Activated T-helper 1 cell treated with Interleukin-2 at 50 U/mL for 16 hours (primary cell): ENCODE measurements around the gene FAM117A.
A peak's percentile ranks its signal among the peaks of the same experiment; 100 is the strongest.
"Not testable (repeated sequence)": the region's sequence is repeated elsewhere in the genome, so short reads cannot be mapped to it uniquely, and the experiment has no call there.

Experiments
- DNase-seq: peaks from one replicate; pipeline ENCODE4 v3.0.0-alpha.2; 2020; ENCODE audit warnings: low read depth

FAM117A gene

GRCh38 chr17:49739641-49740271 is 24.2 kb downstream of the FAM117A start:
- peak; percentile 93 for DNase-seq

- no peak for DNase-seq
Observed at GRCh38 chr17:49738456-49739163, 25.3 kb downstream of the FAM117A start.

- no peak for DNase-seq
Observed at GRCh38 chr17:49734515-49735490, 29.1 kb downstream of the FAM117A start.

GRCh38 chr17:49731435-49731831 is 32.5 kb downstream of the FAM117A start:
- DNase-seq: no peak

GRCh38 chr17:49730785-49731434 is 33.0 kb downstream of the FAM117A start:
- DNase-seq: no peak

GRCh38 chr17:49730078-49730784 is 33.7 kb downstream of the FAM117A start:
- DNase-seq: no peak

GRCh38 chr17:49729069-49729468 is 34.9 kb downstream of the FAM117A start:
- DNase-seq: no peak

- no peak for DNase-seq
Observed at GRCh38 chr17:49728425-49728824, 35.5 kb downstream of the FAM117A start.

- DNase-seq: no peak
Observed at GRCh38 chr17:49727380-49727779, 36.6 kb downstream of the FAM117A start.

GRCh38 chr17:49725452-49726130 is 38.3 kb downstream of the FAM117A start:
- no peak for DNase-seq

GRCh38 chr17:49724552-49724951 is 39.4 kb downstream of the FAM117A start:
- not testable (repeated sequence) for DNase-seq

- no peak for DNase-seq
Observed at GRCh38 chr17:49723423-49723822, 40.5 kb downstream of the FAM117A start.

- no peak for DNase-seq
Observed at GRCh38 chr17:49722066-49722465, 41.9 kb downstream of the FAM117A start.

GRCh38 chr17:49717371-49717861 is 46.5 kb downstream of the FAM117A start:
- DNase-seq: no peak

GRCh38 chr17:49716668-49717364 is 47.1 kb downstream of the FAM117A start:
- DNase-seq: no peak

GRCh38 chr17:49715717-49716279 is 48.1 kb downstream of the FAM117A start:
- DNase-seq: no peak

- DNase-seq: no peak
Observed at GRCh38 chr17:49715216-49715615, 48.7 kb downstream of the FAM117A start.

- no peak for DNase-seq
Observed at GRCh38 chr17:49708515-49709183, 55.3 kb downstream of the FAM117A start.
